C4-2B (cell line): ENCODE results near the gene C2orf68.
"Not testable (repeated sequence)": the region's sequence is repeated elsewhere in the genome, so short reads cannot be mapped to it uniquely, and the experiment has no call there.

Experiments used
- CTCF ChIP-seq: fragments of 450-650 bp; conservative IDR thresholded peaks from 2 replicates; pipeline ENCODE4 v1.5.1; 2017; ENCODE audit warnings: mild to moderate bottlenecking
- ZFX ChIP-seq: fragments of 450-650 bp; IDR thresholded peaks from 2 replicates; pipeline ENCODE4 v1.6.1; 2017

- TF ChIP-seq CTCF, ZFX: not testable (repeated sequence)
Observed at GRCh38 chr2:85604133-85604444, 7.8 kb downstream of the C2orf68 start.
